Measurements from ENCODE around the gene CD36. TPM values are rescaled to one million over a fixed set of nuclear protein-coding genes. Genes with fewer than 3 reads are reported as not detected.

The CD36 gene
- total and polyA plus RNA-seq, 2 experiments from 2014 or later: 0.40 to 1.8 TPM

GRCh38 chr7:80675090-80675489 lies 36.6 kb downstream of the CD36 start:
- no peak for TF ChIP-seq CTCF (conservative IDR thresholded peaks at IDR 0.05; ENCODE audit: low read depth in 2 of 2)
- no peak for TF ChIP-seq STAT1 (IDR thresholded peaks at IDR 0.05; ENCODE audit: unreplicated experiment)
- TF ChIP-seq JUNB (IDR thresholded peaks at IDR 0.05; ENCODE audit: unreplicated experiment): no peak
- no peak for TF ChIP-seq ZNF462 (CRISPR knock-in tag; IDR thresholded peaks at IDR 0.05)
- no peak for TF ChIP-seq ETS1 (IDR thresholded peaks at IDR 0.05)
- TF ChIP-seq POLR2AphosphoS5 (IDR thresholded peaks at IDR 0.05; ENCODE audit: low read depth): no peak
- no peak for TF ChIP-seq ZNF331 (CRISPR knock-in tag; IDR thresholded peaks at IDR 0.05; ENCODE audit: low read depth)
- no peak for TF ChIP-seq EZH2phosphoT487 (IDR thresholded peaks at IDR 0.05; ENCODE audit: unreplicated experiment)
- TF ChIP-seq EZH2 (IDR thresholded peaks at IDR 0.05; ENCODE audit: low read depth, unreplicated experiment): no peak
- TF ChIP-seq ZNF114 (CRISPR knock-in tag; IDR thresholded peaks at IDR 0.05): no peak
- no peak for TF ChIP-seq CREB1 (CRISPR knock-in tag; IDR thresholded peaks at IDR 0.05; ENCODE audit: low read depth)
- no peak for TF ChIP-seq NANOG (IDR thresholded peaks at IDR 0.05; ENCODE audit: borderline replicate concordance)
- no peak for TF ChIP-seq REST (IDR thresholded peaks at IDR 0.05; ENCODE audit: unreplicated experiment)
- no peak overlapping the region for H3K27ac ChIP-seq (ENCODE audit: low read depth)
- no peaks in the 10 kb centered on the region for H3K36me3 Mint-ChIP-seq (ENCODE audit: low read depth)

More at GRCh38 chr7:80675090-80675489, 36.6 kb downstream of the CD36 start:
- no peak overlapping the region for H3K4me3 ChIP-seq
- Mint-ChIP-seq H3K4me3 (no peak overlapping the region), H3K27me3 (ENCODE audit: insufficient read depth, low read depth, poor library complexity) (no peaks in the 10 kb centered on the region), H3K4me1 (no peaks in the 10 kb centered on the region), H3K27ac (no peak overlapping the region), H3K9me3 (no peaks in the 10 kb centered on the region)
- ATAC-seq: no peak
- DNase-seq (ENCODE audit: low spot score): no peak
- no peaks in the 10 kb centered on the region for H3K9me2 ChIP-seq (ENCODE audit: insufficient read depth)
- no peaks in the 10 kb centered on the region for H3K27me3 ChIP-seq (ENCODE audit: insufficient read depth)
- H3K4me1 ChIP-seq (ENCODE audit: insufficient read depth): no peaks in the 10 kb centered on the region
- no peak overlapping the region for H2AFZ ChIP-seq
- H3F3A ChIP-seq (replicated peaks; ENCODE audit: low read depth): no peaks in the 10 kb centered on the region
- H3K36me3 ChIP-seq (ENCODE audit: insufficient read depth): no peaks in the 10 kb centered on the region
- no peaks in the 10 kb centered on the region for H4K20me1 ChIP-seq (replicated peaks; ENCODE audit: insufficient read depth)
- H3K4me2 ChIP-seq: no peak overlapping the region
- no peaks in the 10 kb centered on the region for H3K79me2 ChIP-seq (replicated peaks; ENCODE audit: insufficient read depth)
